Astrocyte of the cerebellum (primary cell): Measurements from ENCODE around the gene NOX5.

Source experiments
- DNase-seq: peaks from one replicate; pipeline ENCODE4 v3.0.0-alpha.2; 2011; ENCODE audit warnings: low read depth
- H3K4me3 ChIP-seq: 2 replicates; pipeline ENCODE4 v1.5.1; 2011; ENCODE audit warnings: mild to moderate bottlenecking, low read depth, low read length, moderate library complexity
- CTCF ChIP-seq: IDR thresholded peaks from 2 replicates; pipeline ENCODE4 v1.5.1; 2012; ENCODE audit warnings: low read length, low read depth, moderate library complexity, mild to moderate bottlenecking; ENCODE audit errors: missing control alignments
- in situ Hi-C: cut with HindIII; loops from 2 replicates; pipeline ENCODE4 v1.10.0; 2017; ENCODE audit warnings: low sequenced_read_pairs

NOX5 gene

GRCh38 chr15:69074001-69074842 lies 59.7 kb downstream of the NOX5 start:
- in situ Hi-C loops: no loop called here
- peak overlapping the region; percentile 65 for H3K4me3 ChIP-seq
- DNase-seq: peak; percentile 9
- TF ChIP-seq CTCF: no peak

- in situ Hi-C loops: no loop called here
- H3K4me3 ChIP-seq: peak overlapping the region; percentile 65
- TF ChIP-seq CTCF: no peak
- no peak for DNase-seq
Observed at GRCh38 chr15:69074843-69075224, 60.3 kb downstream of the NOX5 start.

DNA sequence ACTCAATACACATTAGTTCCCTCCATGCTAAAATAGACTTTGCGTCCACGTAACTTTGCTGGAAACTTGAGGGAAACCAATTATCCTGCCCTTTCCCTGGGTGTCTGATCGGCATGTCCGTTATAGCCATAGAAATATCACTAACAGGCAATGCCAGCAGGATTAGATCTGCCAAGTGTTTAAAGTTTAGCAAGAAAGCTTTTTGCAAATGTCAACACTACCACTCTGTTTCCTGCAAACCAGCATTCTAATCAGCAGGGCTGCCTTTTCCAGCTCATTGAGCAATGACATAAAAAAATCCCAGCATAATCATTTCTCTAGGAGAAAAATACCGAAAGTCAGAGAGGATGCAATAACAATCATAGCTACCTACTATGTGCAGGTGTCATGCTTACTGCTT lies 60.9 kb downstream of the NOX5 start:
- DNase-seq: no peak
- no peak for TF ChIP-seq CTCF
- in situ Hi-C loops: no loop called here
- no peak overlapping the region for H3K4me3 ChIP-seq

DNA sequence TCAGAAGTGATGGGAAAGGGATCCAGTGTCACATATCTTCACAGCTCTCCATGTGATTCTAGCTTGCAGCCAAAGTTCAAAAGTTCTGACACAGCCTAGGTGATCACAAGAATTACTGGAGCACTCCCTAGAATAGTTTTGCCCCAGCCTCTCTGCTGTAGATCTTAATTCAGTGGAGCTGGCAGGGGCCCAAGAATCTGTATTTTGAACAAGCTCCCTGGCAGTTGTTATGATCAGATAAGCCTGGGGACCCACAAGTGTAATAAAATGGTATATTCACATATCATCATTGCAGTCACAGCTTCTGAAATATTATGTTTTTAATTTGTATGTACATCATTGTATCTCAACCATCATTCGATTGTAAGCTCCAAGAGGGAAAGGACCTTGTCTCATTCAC lies 62.3 kb downstream of the NOX5 start:
- TF ChIP-seq CTCF: no peak
- H3K4me3 ChIP-seq: no peak overlapping the region
- no peak for DNase-seq
- in situ Hi-C loops: no loop called here

DNA sequence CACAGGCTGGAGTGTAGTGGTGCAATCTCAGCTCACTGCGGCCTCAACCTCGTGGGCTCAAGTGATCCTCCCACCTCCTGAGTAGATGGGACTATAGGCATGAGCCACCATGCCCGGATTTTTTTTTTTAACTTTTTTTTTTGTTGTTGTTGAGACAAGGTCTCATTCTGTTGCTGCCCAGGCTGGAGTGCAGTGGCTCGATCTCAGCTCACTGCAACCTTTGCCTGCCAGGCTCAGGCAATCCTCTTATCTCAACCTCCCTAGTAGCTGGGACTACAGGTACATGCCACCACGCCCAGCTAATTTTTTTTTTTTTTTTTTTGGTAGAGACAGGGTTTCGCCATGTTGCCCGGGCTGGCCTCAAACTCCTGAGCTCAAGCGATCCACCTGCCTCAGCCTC lies 64.1 kb downstream of the NOX5 start:
- in situ Hi-C loops: no loop called here
- no peak for DNase-seq
- no peak for TF ChIP-seq CTCF
- no peak overlapping the region for H3K4me3 ChIP-seq

DNA sequence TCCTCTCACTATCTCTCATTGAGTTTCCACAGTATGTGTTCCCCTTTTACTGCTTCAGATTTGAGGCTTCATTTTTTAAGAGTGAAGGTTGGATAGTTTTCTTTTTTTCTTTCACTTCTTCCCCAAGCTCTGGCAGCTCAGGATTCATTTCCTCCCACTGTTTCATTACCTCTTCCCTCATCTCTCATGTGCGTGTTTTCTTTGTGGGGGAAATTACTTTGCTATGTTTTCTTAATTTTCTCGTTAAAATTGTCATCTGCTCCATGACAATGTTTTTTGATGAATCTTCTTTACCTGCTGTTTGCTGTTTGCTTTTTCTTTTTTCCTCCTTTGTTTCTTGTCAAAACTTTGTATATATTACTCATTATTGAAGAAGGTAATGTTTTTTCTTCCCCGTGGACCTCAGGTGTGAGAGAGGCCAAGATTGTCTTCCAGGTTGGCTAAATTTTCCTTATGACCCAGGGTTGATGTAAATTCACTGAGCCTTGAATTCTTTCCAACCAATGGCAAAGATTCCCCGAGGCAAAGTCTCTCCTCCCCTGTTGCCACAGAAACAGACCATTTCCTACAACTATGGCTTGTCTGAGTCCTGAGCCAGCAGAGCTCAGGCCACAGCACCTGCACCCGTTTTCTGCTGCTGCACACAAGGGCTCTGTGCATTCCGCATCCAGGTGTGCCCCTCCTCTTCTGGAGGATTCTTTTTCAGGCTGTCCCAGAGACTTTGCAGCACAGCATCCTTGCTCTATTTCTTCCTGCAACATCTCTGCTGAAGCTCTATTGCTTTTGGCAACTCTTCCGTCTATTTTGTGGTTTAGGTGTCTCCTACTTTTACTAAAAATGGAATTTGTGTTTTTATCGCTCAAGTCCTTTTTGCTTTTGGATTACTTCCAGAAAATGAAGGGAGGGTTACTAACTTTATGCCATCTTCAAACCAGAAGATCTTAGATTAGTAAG lies 66.1 kb downstream of the NOX5 start:
- in situ Hi-C loops: no loop called here
- H3K4me3 ChIP-seq: no peak overlapping the region
- DNase-seq: no peak
- no peak for TF ChIP-seq CTCF
